SK-N-SH treated with all-trans-retinoic acid at 6 μM for 48 hours (cell line): ENCODE data around the gene GATA6.

Experiments used
- ATAC-seq: fragments of 200-7000 bp; cut with Tn5 transposase; 3 replicates; pipeline ENCODE4 v1.9.1; 2020; ENCODE audit warnings: mild to moderate bottlenecking, moderate library complexity
- BACH2 ChIP-seq: fragments of 250-450 bp; sonication (Bioruptor Pico); IDR thresholded peaks from 2 replicates; pipeline ENCODE4 v1.9.0; 2021; ENCODE audit warnings: mild to moderate bottlenecking, borderline replicate concordance
- CSDC2 ChIP-seq: fragments of 250-450 bp; sonication (Bioruptor Pico); IDR thresholded peaks from 2 replicates; pipeline ENCODE4 v1.5.0; 2020; ENCODE audit warnings: mild to moderate bottlenecking, moderate library complexity
- ESRRG ChIP-seq: fragments of 250-450 bp; sonication (Bioruptor Pico); IDR thresholded peaks from 2 replicates; pipeline ENCODE4 v1.6.1; 2021; ENCODE audit warnings: mild to moderate bottlenecking
- GLIS3 ChIP-seq: fragments of 250-450 bp; sonication (Bioruptor Pico); IDR thresholded peaks from 2 replicates; pipeline ENCODE4 v1.5.0; 2020; ENCODE audit warnings: mild to moderate bottlenecking, moderate library complexity
- ISL1 ChIP-seq: fragments of 250-450 bp; sonication (Bioruptor Pico); IDR thresholded peaks from 2 replicates; pipeline ENCODE4 v2.1.2; 2022; ENCODE audit warnings: mild to moderate bottlenecking, moderate library complexity
- OSR1 ChIP-seq: fragments of 250-450 bp; sonication (Bioruptor Pico); IDR thresholded peaks from 2 replicates; pipeline ENCODE4 v1.8.0; 2022; ENCODE audit warnings: moderate library complexity, mild to moderate bottlenecking, inconsistent platforms
- RARB ChIP-seq: fragments of 250-450 bp; sonication (Bioruptor Pico); IDR thresholded peaks from 2 replicates; pipeline ENCODE4 v1.8.0; 2021; ENCODE audit warnings: mild to moderate bottlenecking, moderate library complexity
- TCF4 ChIP-seq: fragments of 250-450 bp; sonication (Bioruptor Pico); IDR thresholded peaks from 2 replicates; pipeline ENCODE4 v1.8.0; 2021; ENCODE audit warnings: mild to moderate bottlenecking, moderate library complexity, borderline replicate concordance
- TOX ChIP-seq: fragments of 250-450 bp; sonication (Bioruptor Pico); IDR thresholded peaks from 2 replicates; pipeline ENCODE4 v1.8.0; 2021; ENCODE audit warnings: mild to moderate bottlenecking, moderate library complexity, borderline replicate concordance
- ZC3H10 ChIP-seq: fragments of 250-450 bp; sonication (Bioruptor Pico); IDR thresholded peaks from 2 replicates; pipeline ENCODE4 v1.5.1; 2021; ENCODE audit warnings: mild to moderate bottlenecking, moderate library complexity
- ZFP3 ChIP-seq: fragments of 250-450 bp; sonication (Bioruptor Pico); IDR thresholded peaks from 2 replicates; pipeline ENCODE4 v1.5.0; 2020; ENCODE audit warnings: mild to moderate bottlenecking, moderate library complexity
- ZFP30 ChIP-seq: fragments of 450-650 bp; formaldehyde crosslinking; IDR thresholded peaks from 2 replicates; pipeline ENCODE4 v1.5.0; 2022; ENCODE audit warnings: mild to moderate bottlenecking, moderate library complexity
- ZNF565 ChIP-seq: fragments of 450-650 bp; formaldehyde crosslinking; conservative IDR thresholded peaks from 2 replicates; pipeline ENCODE4 v1.5.0; 2020; ENCODE audit warnings: low read depth, mild to moderate bottlenecking, moderate library complexity
- ZNF70 ChIP-seq: fragments of 450-650 bp; formaldehyde crosslinking; IDR thresholded peaks from 2 replicates; pipeline ENCODE4 v1.5.0; 2020; ENCODE audit warnings: mild to moderate bottlenecking, moderate library complexity
- ZNF8 ChIP-seq: fragments of 450-650 bp; formaldehyde crosslinking; IDR thresholded peaks from 2 replicates; pipeline ENCODE4 v1.5.0; 2020; ENCODE audit warnings: mild to moderate bottlenecking, moderate library complexity
- TF ChIP-seq, protein P1 (sequence below): fragments of 250-450 bp; sonication (Bioruptor Pico); IDR thresholded peaks from 2 replicates; pipeline ENCODE4 v1.5.0; 2020; ENCODE audit warnings: mild to moderate bottlenecking, moderate library complexity
- TF ChIP-seq, protein P2 (sequence below): fragments of 250-450 bp; sonication (Bioruptor Pico); IDR thresholded peaks from 2 replicates; pipeline ENCODE4 v1.5.1; 2021; ENCODE audit warnings: mild to moderate bottlenecking, moderate library complexity
- TF ChIP-seq, protein P3 (sequence below): fragments of 250-450 bp; sonication (Bioruptor Pico); IDR thresholded peaks from 2 replicates; pipeline ENCODE4 v1.5.1; 2020; ENCODE audit warnings: low read depth, mild to moderate bottlenecking, moderate library complexity
- TF ChIP-seq, protein P4 (sequence below): fragments of 250-450 bp; sonication (Bioruptor Pico); IDR thresholded peaks from 2 replicates; pipeline ENCODE4 v1.8.0; 2020; ENCODE audit warnings: mild to moderate bottlenecking, moderate library complexity, borderline replicate concordance
- TF ChIP-seq, protein P5 (sequence below): fragments of 250-450 bp; sonication (Bioruptor Pico); IDR thresholded peaks from 2 replicates; pipeline ENCODE4 v1.8.0; 2021; ENCODE audit warnings: low read depth, mild to moderate bottlenecking, moderate library complexity, borderline replicate concordance

Gene GATA6

DNA sequence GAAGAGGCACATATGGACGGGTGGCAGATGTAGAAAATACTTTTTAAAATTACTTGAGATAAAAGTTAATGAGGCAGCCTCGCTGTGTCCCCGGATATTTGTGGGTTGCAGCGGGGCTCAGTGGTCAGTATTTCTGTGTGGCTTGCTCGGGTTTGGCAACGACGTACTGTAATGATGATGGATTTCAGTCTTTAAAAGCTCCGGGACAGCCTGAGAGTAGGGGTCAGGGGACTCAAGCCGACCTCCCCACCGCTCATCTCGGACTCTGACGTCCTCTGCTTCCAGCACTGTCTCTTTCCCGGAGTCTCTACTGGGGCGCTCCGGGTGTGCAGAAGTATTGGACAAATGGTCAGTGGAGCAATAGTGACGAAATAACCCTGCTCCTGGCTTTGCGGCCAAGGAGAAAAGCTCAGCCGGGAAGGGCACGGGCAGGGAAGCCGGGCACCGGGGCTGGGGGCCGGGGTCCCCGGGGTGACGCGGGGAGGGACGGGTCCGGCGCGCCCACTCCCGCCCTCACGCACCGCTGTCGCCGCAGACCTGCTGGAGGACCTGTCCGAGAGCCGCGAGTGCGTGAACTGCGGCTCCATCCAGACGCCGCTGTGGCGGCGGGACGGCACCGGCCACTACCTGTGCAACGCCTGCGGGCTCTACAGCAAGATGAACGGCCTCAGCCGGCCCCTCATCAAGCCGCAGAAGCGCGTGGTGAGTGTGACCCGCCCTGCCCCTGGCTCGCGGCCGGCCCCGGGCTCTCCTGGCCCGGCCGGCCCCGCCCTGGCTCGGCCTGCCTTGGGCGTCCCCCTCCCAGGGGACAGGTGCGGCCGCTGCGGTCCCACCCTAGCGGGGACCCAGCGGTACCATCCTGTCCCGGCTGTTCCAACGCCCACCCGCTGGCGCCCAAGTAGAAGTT is 7.3 kb downstream of the GATA6 start:
- TF ChIP-seq TOX = no peak
- ATAC-seq = no peak

DNA sequence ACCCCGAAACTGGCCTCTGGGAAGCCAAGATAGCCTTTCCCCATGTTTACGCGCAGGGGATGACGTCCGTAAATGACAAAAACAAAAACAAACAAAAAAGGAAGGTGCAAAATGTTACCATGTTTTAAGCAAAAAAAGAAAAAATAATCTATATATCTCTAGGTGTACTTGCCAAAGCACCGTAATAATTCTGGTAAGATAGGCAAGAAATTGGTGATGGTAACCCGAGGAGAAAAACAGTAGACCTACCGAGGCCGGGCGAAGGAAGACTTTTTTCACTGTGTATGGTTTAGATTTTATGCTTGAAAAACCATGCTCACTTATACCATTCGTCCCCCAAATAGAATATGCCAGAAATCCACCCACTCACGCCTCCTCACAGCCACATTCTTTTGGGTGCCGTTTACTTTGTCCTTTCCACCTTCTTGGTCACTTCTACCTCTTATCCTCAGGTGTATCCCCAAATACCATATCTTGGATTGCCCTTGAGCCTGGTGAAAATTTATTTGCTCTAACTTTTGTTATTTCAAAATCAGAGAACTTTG is 8.0 kb downstream of the GATA6 start:
- TF ChIP-seq, protein P1, sequence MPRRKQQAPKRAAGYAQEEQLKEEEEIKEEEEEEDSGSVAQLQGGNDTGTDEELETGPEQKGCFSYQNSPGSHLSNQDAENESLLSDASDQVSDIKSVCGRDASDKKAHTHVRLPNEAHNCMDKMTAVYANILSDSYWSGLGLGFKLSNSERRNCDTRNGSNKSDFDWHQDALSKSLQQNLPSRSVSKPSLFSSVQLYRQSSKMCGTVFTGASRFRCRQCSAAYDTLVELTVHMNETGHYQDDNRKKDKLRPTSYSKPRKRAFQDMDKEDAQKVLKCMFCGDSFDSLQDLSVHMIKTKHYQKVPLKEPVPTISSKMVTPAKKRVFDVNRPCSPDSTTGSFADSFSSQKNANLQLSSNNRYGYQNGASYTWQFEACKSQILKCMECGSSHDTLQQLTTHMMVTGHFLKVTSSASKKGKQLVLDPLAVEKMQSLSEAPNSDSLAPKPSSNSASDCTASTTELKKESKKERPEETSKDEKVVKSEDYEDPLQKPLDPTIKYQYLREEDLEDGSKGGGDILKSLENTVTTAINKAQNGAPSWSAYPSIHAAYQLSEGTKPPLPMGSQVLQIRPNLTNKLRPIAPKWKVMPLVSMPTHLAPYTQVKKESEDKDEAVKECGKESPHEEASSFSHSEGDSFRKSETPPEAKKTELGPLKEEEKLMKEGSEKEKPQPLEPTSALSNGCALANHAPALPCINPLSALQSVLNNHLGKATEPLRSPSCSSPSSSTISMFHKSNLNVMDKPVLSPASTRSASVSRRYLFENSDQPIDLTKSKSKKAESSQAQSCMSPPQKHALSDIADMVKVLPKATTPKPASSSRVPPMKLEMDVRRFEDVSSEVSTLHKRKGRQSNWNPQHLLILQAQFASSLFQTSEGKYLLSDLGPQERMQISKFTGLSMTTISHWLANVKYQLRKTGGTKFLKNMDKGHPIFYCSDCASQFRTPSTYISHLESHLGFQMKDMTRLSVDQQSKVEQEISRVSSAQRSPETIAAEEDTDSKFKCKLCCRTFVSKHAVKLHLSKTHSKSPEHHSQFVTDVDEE = no peak
- TF ChIP-seq ZC3H10 (CRISPR knock-in tag) (no peak), GLIS3 (CRISPR knock-in tag) (no peak), OSR1 (no peak), ZNF70 (CRISPR knock-in tag) (no peak), CSDC2 (no peak), TCF4 (CRISPR knock-in tag) (no peak), RARB (CRISPR knock-in tag) (no peak), ZFP3 (no peak), ZNF8 (CRISPR knock-in tag) (no peak), ISL1 (CRISPR knock-in tag) (no peak), BACH2 (no peak), ZFP30 (CRISPR knock-in tag) (no peak)
- TF ChIP-seq, protein P2, sequence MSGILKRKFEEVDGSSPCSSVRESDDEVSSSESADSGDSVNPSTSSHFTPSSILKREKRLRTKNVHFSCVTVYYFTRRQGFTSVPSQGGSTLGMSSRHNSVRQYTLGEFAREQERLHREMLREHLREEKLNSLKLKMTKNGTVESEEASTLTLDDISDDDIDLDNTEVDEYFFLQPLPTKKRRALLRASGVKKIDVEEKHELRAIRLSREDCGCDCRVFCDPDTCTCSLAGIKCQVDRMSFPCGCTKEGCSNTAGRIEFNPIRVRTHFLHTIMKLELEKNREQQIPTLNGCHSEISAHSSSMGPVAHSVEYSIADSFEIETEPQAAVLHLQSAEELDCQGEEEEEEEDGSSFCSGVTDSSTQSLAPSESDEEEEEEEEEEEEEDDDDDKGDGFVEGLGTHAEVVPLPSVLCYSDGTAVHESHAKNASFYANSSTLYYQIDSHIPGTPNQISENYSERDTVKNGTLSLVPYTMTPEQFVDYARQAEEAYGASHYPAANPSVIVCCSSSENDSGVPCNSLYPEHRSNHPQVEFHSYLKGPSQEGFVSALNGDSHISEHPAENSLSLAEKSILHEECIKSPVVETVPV (CRISPR knock-in tag) = no peak
- TF ChIP-seq, protein P3, sequence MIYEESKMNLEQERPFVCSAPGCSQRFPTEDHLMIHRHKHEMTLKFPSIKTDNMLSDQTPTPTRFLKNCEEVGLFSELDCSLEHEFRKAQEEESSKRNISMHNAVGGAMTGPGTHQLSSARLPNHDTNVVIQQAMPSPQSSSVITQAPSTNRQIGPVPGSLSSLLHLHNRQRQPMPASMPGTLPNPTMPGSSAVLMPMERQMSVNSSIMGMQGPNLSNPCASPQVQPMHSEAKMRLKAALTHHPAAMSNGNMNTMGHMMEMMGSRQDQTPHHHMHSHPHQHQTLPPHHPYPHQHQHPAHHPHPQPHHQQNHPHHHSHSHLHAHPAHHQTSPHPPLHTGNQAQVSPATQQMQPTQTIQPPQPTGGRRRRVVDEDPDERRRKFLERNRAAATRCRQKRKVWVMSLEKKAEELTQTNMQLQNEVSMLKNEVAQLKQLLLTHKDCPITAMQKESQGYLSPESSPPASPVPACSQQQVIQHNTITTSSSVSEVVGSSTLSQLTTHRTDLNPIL (CRISPR knock-in tag) = no peak
- TF ChIP-seq, protein P4, sequence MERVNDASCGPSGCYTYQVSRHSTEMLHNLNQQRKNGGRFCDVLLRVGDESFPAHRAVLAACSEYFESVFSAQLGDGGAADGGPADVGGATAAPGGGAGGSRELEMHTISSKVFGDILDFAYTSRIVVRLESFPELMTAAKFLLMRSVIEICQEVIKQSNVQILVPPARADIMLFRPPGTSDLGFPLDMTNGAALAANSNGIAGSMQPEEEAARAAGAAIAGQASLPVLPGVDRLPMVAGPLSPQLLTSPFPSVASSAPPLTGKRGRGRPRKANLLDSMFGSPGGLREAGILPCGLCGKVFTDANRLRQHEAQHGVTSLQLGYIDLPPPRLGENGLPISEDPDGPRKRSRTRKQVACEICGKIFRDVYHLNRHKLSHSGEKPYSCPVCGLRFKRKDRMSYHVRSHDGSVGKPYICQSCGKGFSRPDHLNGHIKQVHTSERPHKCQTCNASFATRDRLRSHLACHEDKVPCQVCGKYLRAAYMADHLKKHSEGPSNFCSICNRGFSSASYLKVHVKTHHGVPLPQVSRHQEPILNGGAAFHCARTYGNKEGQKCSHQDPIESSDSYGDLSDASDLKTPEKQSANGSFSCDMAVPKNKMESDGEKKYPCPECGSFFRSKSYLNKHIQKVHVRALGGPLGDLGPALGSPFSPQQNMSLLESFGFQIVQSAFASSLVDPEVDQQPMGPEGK (CRISPR knock-in tag) = no peak

DNA sequence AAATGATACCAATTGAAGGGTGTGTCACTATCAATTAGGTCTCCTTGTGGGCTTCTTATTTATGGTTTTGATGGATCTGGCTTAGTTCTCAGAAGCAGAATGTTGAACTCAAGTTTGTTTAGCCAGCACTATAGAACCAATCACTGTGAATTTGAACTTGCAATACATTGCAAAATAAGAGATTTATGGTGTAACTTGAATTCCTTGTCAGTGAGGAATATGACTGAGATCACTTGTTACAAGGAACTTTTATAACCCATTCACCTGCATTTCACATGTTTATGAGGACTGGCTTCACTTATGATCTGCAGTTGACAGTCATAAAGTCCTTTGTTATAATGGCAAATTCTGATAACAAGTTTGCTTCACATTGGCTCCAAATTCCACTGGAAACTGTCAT is 9.8 kb downstream of the GATA6 start:
- no peak for ATAC-seq

More for the DNA sequence above, 8.0 kb downstream of the GATA6 start:
- no peak for ATAC-seq

More for the DNA sequence above, 9.8 kb downstream of the GATA6 start:
- TF ChIP-seq, protein P1 = no peak
- TF ChIP-seq ESRRG (CRISPR knock-in tag) (no peak), ZC3H10 (CRISPR knock-in tag) (no peak), ZFP3 (no peak), TOX (no peak), ZFP30 (CRISPR knock-in tag) (no peak), TCF4 (CRISPR knock-in tag) (no peak), ISL1 (CRISPR knock-in tag) (no peak), CSDC2 (no peak), ZNF565 (CRISPR knock-in tag) (no peak)
- TF ChIP-seq, protein P4 (CRISPR knock-in tag) = no peak
- TF ChIP-seq, protein P5, sequence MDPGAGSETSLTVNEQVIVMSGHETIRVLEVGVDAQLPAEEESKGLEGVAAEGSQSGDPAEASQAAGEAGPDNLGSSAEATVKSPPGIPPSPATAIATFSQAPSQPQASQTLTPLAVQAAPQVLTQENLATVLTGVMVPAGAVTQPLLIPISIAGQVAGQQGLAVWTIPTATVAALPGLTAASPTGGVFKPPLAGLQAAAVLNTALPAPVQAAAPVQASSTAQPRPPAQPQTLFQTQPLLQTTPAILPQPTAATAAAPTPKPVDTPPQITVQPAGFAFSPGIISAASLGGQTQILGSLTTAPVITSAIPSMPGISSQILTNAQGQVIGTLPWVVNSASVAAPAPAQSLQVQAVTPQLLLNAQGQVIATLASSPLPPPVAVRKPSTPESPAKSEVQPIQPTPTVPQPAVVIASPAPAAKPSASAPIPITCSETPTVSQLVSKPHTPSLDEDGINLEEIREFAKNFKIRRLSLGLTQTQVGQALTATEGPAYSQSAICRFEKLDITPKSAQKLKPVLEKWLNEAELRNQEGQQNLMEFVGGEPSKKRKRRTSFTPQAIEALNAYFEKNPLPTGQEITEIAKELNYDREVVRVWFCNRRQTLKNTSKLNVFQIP = no peak
